GM12878 (cell line): Measurements from ENCODE around the gene RAD21L1. TPM values are rescaled to one million over a fixed set of nuclear protein-coding genes. Genes with fewer than 3 reads are reported as not detected.

Source experiments
- ATAC-seq: fragments of 200-7000 bp; cut with Tn5 transposase; 3 replicates; pipeline ENCODE4 v1.9.1; 2020; ENCODE audit warnings: mild to moderate bottlenecking, moderate library complexity
- BruUV-seq: library from RNA; stranded (reverse); fragments of 400-500 nt; replicated peaks from 2 replicates; lab custom pipeline; 2021; lab: Mats Ljungman, UMichigan
- CTCF ChIA-PET: fragments of 300-600 bp; sonication (Branson Sonifier 250); formaldehyde crosslinking; extraction: SDS; loops from one replicate; lab custom pipeline; 2021; ENCODE audit warnings: inconsistent platforms; lab: Yijun Ruan, JAX
- POLR2A ChIA-PET: fragments of 350-600 bp; formaldehyde crosslinking; extraction: SDS; loops from one replicate; lab custom pipeline; 2021; ENCODE audit warnings: inconsistent platforms; lab: Charles Lee
- RAD21 ChIA-PET: fragments of 300-600 bp; sonication (Branson Sonifier 250); formaldehyde crosslinking; loops from one replicate; lab custom pipeline; 2023; ENCODE audit warnings: antibody characterized with exemption; ENCODE audit not compliant: unreplicated experiment; lab: Charles Lee
- SMC1A ChIA-PET: fragments of 300-600 bp; sonication (Branson Sonifier 250); formaldehyde crosslinking; loops from one replicate; lab custom pipeline; 2023; ENCODE audit not compliant: unreplicated experiment, uncharacterized antibody; lab: Charles Lee
- DNase-seq: peaks from one replicate; pipeline ENCODE4 v3.0.0-alpha.2; 2011; ENCODE audit warnings: low read depth, low spot score
- FAIRE-seq: peaks from 3 replicates; lab custom pipeline; 2011; peaks lifted over from hg19 to GRCh38; lab: Jason Lieb, UNC
- H2AFZ ChIP-seq: 2 replicates; pipeline ENCODE4 v1.6.0; 2011; ENCODE audit warnings: low read depth, low read length, control low read depth; ENCODE audit not compliant: control insufficient read depth
- H3K27ac ChIP-seq: 2 replicates; pipeline ENCODE4 v1.5.1; 2011; ENCODE audit warnings: control low read depth; ENCODE audit not compliant: control insufficient read depth, insufficient read depth
- H3K27me3 ChIP-seq, 2 experiments: replicated peaks in 1 of 2; 2 replicates each; pipeline versions ENCODE4 v1.6.0 to v1.6.1; 2011; ENCODE audit warnings: low read length in 1 of 2; ENCODE audit not compliant: control insufficient read depth in 2 of 2, insufficient read depth in 2 of 2
- H3K36me3 ChIP-seq, 2 experiments: 2 replicates each; pipeline ENCODE4 v1.5.1; 2011; ENCODE audit warnings: low read length in 1 of 2; ENCODE audit not compliant: control insufficient read depth in 2 of 2, insufficient read depth in 2 of 2
- H3K4me1 ChIP-seq: 2 replicates; pipeline ENCODE4 v1.6.1; 2011; ENCODE audit warnings: mild to moderate bottlenecking, low read length, moderate library complexity, mixed read lengths; ENCODE audit not compliant: control insufficient read depth, insufficient read depth
- H3K4me2 ChIP-seq: 2 replicates; pipeline ENCODE4 v1.6.0; 2011; ENCODE audit warnings: control low read depth; ENCODE audit not compliant: control insufficient read depth, insufficient read depth
- H3K4me3 ChIP-seq: fragments of 200-600 bp; sonication (generic); 2 replicates; pipeline ENCODE4 v1.5.1; 2016
- H3K79me2 ChIP-seq: 2 replicates; pipeline ENCODE4 v1.6.0; 2011; ENCODE audit warnings: low read length; ENCODE audit not compliant: control insufficient read depth, insufficient read depth
- H3K9ac ChIP-seq: 2 replicates; pipeline ENCODE4 v1.8.0; 2011; ENCODE audit warnings: low read length, control low read depth, mixed read lengths; ENCODE audit not compliant: control insufficient read depth, insufficient read depth
- H3K9me3 ChIP-seq: replicated peaks from 3 replicates; pipeline ENCODE4 v1.5.1; 2011; ENCODE audit warnings: mild to moderate bottlenecking, low read length; ENCODE audit not compliant: control insufficient read depth, insufficient read depth
- H4K20me1 ChIP-seq: 2 replicates; pipeline ENCODE4 v1.6.0; 2011; ENCODE audit not compliant: control insufficient read depth, insufficient read depth
- CEBPB ChIP-seq, 2 experiments: fragments of 150-350 bp in 1 of 2; IDR thresholded peaks; 2 replicates each; pipeline ENCODE4 v1.6.1; 2012 to 2014; ENCODE audit warnings: low read depth in 2 of 2, low read length in 2 of 2, borderline replicate concordance in 1 of 2, inconsistent platforms in 1 of 2
- CHD2 ChIP-seq: IDR thresholded peaks from 2 replicates; pipeline ENCODE4 v1.6.1; 2011; ENCODE audit warnings: low read depth, low read length, improper control_type of control experiment, borderline replicate concordance
- KDM1A ChIP-seq: fragments of 200-600 bp; sonication (generic); IDR thresholded peaks from 2 replicates; pipeline ENCODE4 v1.6.1; 2016; ENCODE audit warnings: borderline replicate concordance
- LARP7 ChIP-seq: fragments of 450-650 bp; IDR thresholded peaks from 2 replicates; pipeline ENCODE4 v1.6.1; 2017; ENCODE audit warnings: mild to moderate bottlenecking
- MEF2A ChIP-seq: IDR thresholded peaks from 2 replicates; pipeline ENCODE4 v1.6.1; 2011; ENCODE audit warnings: low read depth, mild to moderate bottlenecking, low read length, moderate library complexity; ENCODE audit not compliant: insufficient read depth
- SPI1 ChIP-seq: IDR thresholded peaks from 2 replicates; pipeline ENCODE4 v1.6.1; 2011; ENCODE audit warnings: low read depth, mild to moderate bottlenecking, low read length, moderate library complexity, borderline replicate concordance; ENCODE audit not compliant: insufficient read depth
- WGBS: methylation state at CpG from one replicate; pipeline ENCODE4 v1.1.6; 2016; ENCODE audit warnings: low lambda C conversion rate; ENCODE audit not compliant: insufficient replicate concordance, insufficient coverage; ENCODE audit errors: missing lambda C conversion rate; 5-methylcytosine and 5-hydroxymethylcytosine counted together
- in situ Hi-C: fragments of 300-500 bp; cut with MboI; formaldehyde crosslinking; loops from 9 replicates; pipeline ENCODE4 v1.14.3; 2018; ENCODE audit warnings: mixed read lengths
- intact Hi-C: fragments of 100-400 bp; cut with micrococcal nuclease; formaldehyde crosslinking; loops from one replicate; pipeline ENCODE4 v1.14.2; 2022; ENCODE audit not compliant: unreplicated experiment
- polyA plus RNA-seq, 11 experiments: library from polyadenylated mRNA; depleted of rRNA in 4 of 11; unstranded in 6 of 11; stranded (reverse) in 5 of 11; fragments of >200 nt; fragmentation: Nextera tagmentation in 4 of 11; fragmentation: Illumina TruSeq in 1 of 11; extraction: Ambion mirVana in 4 of 11; extraction: Trizol in 1 of 11; gene quantifications; 1 replicate in 1 of 11; 2 replicates in 10 of 11; pipeline versions ENCODE4 v1.2.1 to v1.2.3, GENCODE V29; 2011 to 2016; ENCODE audit warnings: inconsistent platforms in 2 of 11, missing spikeins in 2 of 11, low read depth in 1 of 11
- total RNA-seq, 4 experiments: library from RNA; depleted of rRNA in 3 of 4; stranded (reverse); fragments of >200 nt in 3 of 4; fragmentation: Illumina TruSeq in 1 of 4; extraction: Trizol in 1 of 4; gene quantifications; 2 replicates each; pipeline versions ENCODE4 v1.2.1 to v1.2.3, GENCODE V29; 2013 to 2021
- TF ChIP-seq, protein P1 (sequence below): IDR thresholded peaks from 2 replicates; pipeline ENCODE4 v1.6.1; 2011; ENCODE audit warnings: borderline replicate concordance, low read depth, mild to moderate bottlenecking, moderate library complexity, low read length; ENCODE audit not compliant: insufficient read depth, poor library complexity, severe bottlenecking
- TF ChIP-seq, protein P2 (sequence below): fragments of 450-650 bp; IDR thresholded peaks from 2 replicates; pipeline ENCODE4 v1.6.1; 2017; ENCODE audit warnings: mild to moderate bottlenecking
- TF ChIP-seq, protein P3 (sequence below): IDR thresholded peaks from 2 replicates; pipeline ENCODE4 v1.6.1; 2011; ENCODE audit warnings: mild to moderate bottlenecking, low read depth, low read length, moderate library complexity; ENCODE audit not compliant: insufficient replicate concordance

RAD21L1 gene
- total and polyA plus RNA-seq, 10 of the 15 experiments (the other 5 are each of a cell fraction or from before 2014, with no cell fraction given) = not detected

DNA sequence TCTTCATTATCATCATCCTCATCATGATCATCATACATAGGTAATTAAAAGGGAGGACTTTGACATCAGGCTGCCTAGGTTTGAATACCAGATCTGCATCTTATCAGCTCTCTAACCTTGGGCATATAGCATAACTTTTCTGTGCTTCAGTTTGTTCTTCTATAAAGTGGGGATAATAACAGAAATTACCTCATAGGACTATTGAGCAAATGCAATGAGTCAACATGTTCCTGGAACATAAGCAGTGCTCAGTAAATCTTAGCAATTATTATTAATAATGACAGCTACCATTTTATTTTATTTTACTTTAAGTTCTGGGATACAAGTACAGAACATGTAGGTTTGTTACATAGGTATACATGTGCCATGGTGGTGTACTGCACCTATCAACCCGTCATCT lies 15.3 kb upstream of the RAD21L1 start:
- CTCF ChIA-PET = interaction anchor here (1.2 to 2.0 kb wide), 5 partner anchors 9 to 392 kb away, joined by 3 to 8 read pairs (median 4); no protein-coding TSS in a partner anchor
- H3K27me3 ChIP-seq = peaks cover 0 to 4% of the 10 kb centered on the region in 2 experiments; a peak in 1 of 4 replicates
- no peaks in the 10 kb centered on the region for H3K79me2 ChIP-seq
- FAIRE-seq = no peak
- no peaks in the 10 kb centered on the region for H3K9me3 ChIP-seq
- no TSS peak for BruUV-seq
- no peak for ATAC-seq
- H3K4me3 ChIP-seq = no peak overlapping the region
- H4K20me1 ChIP-seq = no peaks in the 10 kb centered on the region
- TF ChIP-seq, protein P1, sequence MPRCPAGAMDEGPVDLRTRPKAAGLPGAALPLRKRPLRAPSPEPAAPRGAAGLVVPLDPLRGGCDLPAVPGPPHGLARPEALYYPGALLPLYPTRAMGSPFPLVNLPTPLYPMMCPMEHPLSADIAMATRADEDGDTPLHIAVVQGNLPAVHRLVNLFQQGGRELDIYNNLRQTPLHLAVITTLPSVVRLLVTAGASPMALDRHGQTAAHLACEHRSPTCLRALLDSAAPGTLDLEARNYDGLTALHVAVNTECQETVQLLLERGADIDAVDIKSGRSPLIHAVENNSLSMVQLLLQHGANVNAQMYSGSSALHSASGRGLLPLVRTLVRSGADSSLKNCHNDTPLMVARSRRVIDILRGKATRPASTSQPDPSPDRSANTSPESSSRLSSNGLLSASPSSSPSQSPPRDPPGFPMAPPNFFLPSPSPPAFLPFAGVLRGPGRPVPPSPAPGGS = peak; percentile 38
- no peak for TF ChIP-seq KDM1A
- H2AFZ ChIP-seq = no peak overlapping the region
- peaks cover under 1% of the 10 kb centered on the region; the same call in 1 of the 2 replicates for H3K4me1 ChIP-seq
- no peaks in the 10 kb centered on the region for H3K36me3 ChIP-seq
- POLR2A ChIA-PET = no interaction called here
- H3K9ac ChIP-seq = no peak overlapping the region
- no peak overlapping the region for H3K4me2 ChIP-seq
- 67% methylated on average over 1 of the region's 1 CpG for WGBS
- intact Hi-C loops = no loop called here
- no peak overlapping the region for H3K27ac ChIP-seq
- no peak for DNase-seq
- SMC1A ChIA-PET = interaction anchor here (0.9 kb wide), 1 partner anchor 255 kb away, joined by 3 read pairs; no protein-coding TSS in a partner anchor
- in situ Hi-C loops = loop anchor here (5.0 kb wide), 1 partner anchor 393 kb away; no protein-coding TSS in a partner anchor
- RAD21 ChIA-PET = no interaction called here

DNA sequence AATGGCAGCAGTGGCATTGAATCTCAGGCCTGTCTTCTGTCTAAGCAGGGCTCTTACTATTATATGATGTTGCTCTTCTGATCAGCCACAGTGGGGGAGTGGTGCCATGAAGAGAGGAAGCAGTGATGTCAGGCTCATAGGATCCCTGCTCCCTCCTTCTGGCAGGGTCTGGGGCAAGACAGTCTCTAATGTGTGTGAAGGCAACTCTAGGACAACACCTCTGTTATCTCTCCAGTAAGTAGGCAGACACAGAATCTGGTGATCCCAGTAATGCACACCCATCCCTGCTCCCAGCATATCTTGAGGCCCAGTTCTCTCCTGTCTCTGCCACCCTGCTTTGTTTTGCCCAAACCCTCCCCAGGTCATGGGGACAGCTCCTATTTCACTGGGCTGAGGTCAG lies 13.8 kb upstream of the RAD21L1 start:
- SMC1A ChIA-PET = interaction anchor here (1.0 to 1.3 kb wide), 2 partner anchors 22 to 224 kb away, joined by 3 read pairs; no protein-coding TSS in a partner anchor
- Histone ChIP-seq H3K9ac (no peak overlapping the region), H4K20me1 (no peaks in the 10 kb centered on the region), H3K79me2 (no peaks in the 10 kb centered on the region), H3K4me3 (no peak overlapping the region), H3K9me3 (no peaks in the 10 kb centered on the region)
- CTCF ChIA-PET = interaction anchor here (1.3 to 1.9 kb wide), 4 partner anchors 12 to 248 kb away, joined by 3 to 4 read pairs (median 4); no protein-coding TSS in a partner anchor
- intact Hi-C loops = loop anchor here (2.0 kb wide), 1 partner anchor 103 kb away; no protein-coding TSS in a partner anchor
- TF ChIP-seq SPI1 (no peak), MEF2A (no peak), LARP7 (no peak), CEBPB (IDR thresholded peaks at IDR 0.05; ENCODE audit: borderline replicate concordance in 1 of 2, low read depth in 2 of 2, low read length in 2 of 2) (no peak), CHD2 (no peak)
- TF ChIP-seq, protein P1 = no peak
- TF ChIP-seq, protein P2, sequence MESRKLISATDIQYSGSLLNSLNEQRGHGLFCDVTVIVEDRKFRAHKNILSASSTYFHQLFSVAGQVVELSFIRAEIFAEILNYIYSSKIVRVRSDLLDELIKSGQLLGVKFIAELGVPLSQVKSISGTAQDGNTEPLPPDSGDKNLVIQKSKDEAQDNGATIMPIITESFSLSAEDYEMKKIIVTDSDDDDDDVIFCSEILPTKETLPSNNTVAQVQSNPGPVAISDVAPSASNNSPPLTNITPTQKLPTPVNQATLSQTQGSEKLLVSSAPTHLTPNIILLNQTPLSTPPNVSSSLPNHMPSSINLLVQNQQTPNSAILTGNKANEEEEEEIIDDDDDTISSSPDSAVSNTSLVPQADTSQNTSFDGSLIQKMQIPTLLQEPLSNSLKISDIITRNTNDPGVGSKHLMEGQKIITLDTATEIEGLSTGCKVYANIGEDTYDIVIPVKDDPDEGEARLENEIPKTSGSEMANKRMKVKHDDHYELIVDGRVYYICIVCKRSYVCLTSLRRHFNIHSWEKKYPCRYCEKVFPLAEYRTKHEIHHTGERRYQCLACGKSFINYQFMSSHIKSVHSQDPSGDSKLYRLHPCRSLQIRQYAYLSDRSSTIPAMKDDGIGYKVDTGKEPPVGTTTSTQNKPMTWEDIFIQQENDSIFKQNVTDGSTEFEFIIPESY = no peak
- TF ChIP-seq, protein P3, sequence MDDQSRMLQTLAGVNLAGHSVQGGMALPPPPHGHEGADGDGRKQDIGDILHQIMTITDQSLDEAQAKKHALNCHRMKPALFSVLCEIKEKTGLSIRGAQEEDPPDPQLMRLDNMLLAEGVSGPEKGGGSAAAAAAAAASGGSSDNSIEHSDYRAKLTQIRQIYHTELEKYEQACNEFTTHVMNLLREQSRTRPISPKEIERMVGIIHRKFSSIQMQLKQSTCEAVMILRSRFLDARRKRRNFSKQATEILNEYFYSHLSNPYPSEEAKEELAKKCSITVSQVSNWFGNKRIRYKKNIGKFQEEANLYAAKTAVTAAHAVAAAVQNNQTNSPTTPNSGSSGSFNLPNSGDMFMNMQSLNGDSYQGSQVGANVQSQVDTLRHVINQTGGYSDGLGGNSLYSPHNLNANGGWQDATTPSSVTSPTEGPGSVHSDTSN = no peak
- TF ChIP-seq, all 136 proteins: peak for 0
- no peaks in the 10 kb centered on the region for H3K36me3 ChIP-seq
- no peak for FAIRE-seq
- H3K4me2 ChIP-seq = no peak overlapping the region
- peaks cover 2% of the 10 kb centered on the region; the same call in 1 of the 2 replicates for H3K4me1 ChIP-seq
- no TSS peak for BruUV-seq
- POLR2A ChIA-PET = no interaction called here
- H2AFZ ChIP-seq = no peak overlapping the region
- in situ Hi-C loops = loop anchor here (5.0 kb wide), 1 partner anchor 395 kb away; no protein-coding TSS in a partner anchor
- RAD21 ChIA-PET = interaction anchor here (1.1 kb wide), 1 partner anchor 257 kb away, joined by 3 read pairs; no protein-coding TSS in a partner anchor
- no peak for DNase-seq
- H3K27me3 ChIP-seq = peaks cover 0 to 4% of the 10 kb centered on the region in 2 experiments; a peak in 1 of 4 replicates
- H3K27ac ChIP-seq = no peak overlapping the region
- no peak for ATAC-seq
